RKO (cell line): ENCODE data around the gene HSD17B14.
"Not testable (repeated sequence)": the region's sequence is repeated elsewhere in the genome, so short reads cannot be mapped to it uniquely, and the experiment has no call there.

Source experiments
- DNase-seq: peaks from one replicate; pipeline ENCODE4 v3.0.0-alpha.2; 2016; ENCODE audit warnings: low spot score

Gene HSD17B14

GRCh38 chr19:48836089-48837017, at the start of gene HSD17B14:
TSS of gene HSD17B14 (minus strand) at chr19:48836491. CDS start at chr19:48836411, 80 bp downstream.
- DNase-seq: no peak

- no peak for DNase-seq
Measured at GRCh38 chr19:48883726-48884125, 47.4 kb upstream of the HSD17B14 start.

- peak; percentile 57 for DNase-seq
Measured at GRCh38 chr19:48881741-48882657, 45.7 kb upstream of the HSD17B14 start.

- DNase-seq: not testable (repeated sequence)
Measured at GRCh38 chr19:48879696-48880095, 43.4 kb upstream of the HSD17B14 start.

- DNase-seq: no peak
Measured at GRCh38 chr19:48879025-48879637, 42.8 kb upstream of the HSD17B14 start.

- peak; percentile 57 for DNase-seq
Measured at GRCh38 chr19:48878196-48879024, 42.1 kb upstream of the HSD17B14 start.

GRCh38 chr19:48877855-48878195, 41.5 kb upstream of the HSD17B14 start:
- DNase-seq: no peak

- peak; percentile 82 for DNase-seq
Measured at GRCh38 chr19:48876043-48876981, 40.0 kb upstream of the HSD17B14 start.

GRCh38 chr19:48874303-48875135, 38.2 kb upstream of the HSD17B14 start:
- peak; percentile 92 for DNase-seq

GRCh38 chr19:48873476-48874302, 37.4 kb upstream of the HSD17B14 start:
- DNase-seq: peak; percentile 37

- peak; percentile 98 for DNase-seq
Measured at GRCh38 chr19:48872884-48873475, 36.7 kb upstream of the HSD17B14 start.

GRCh38 chr19:48872182-48872883, 36.0 kb upstream of the HSD17B14 start, which contains the start of gene PPP1R15A:
TSS of gene PPP1R15A (plus strand) at chr19:48872421. CDS start at chr19:48873234, 813 bp downstream.
- peak; percentile 98 for DNase-seq

- DNase-seq: not testable (repeated sequence)
Measured at GRCh38 chr19:48871471-48872181, 35.3 kb upstream of the HSD17B14 start.

GRCh38 chr19:48870048-48870447, 33.8 kb upstream of the HSD17B14 start:
- no peak for DNase-seq

- DNase-seq: peak; percentile 40
Measured at GRCh38 chr19:48868114-48868886, 32.0 kb upstream of the HSD17B14 start, which contains the start of gene PLEKHA4. TSS of gene PLEKHA4 (minus strand) at chr19:48868617. CDS start at chr19:48867620, 997 bp downstream.

- no peak for DNase-seq
Measured at GRCh38 chr19:48867746-48868113, 31.4 kb upstream of the HSD17B14 start.
